ENCODE measurements around the gene COPS2.
"Not testable (repeated sequence)": the region's sequence is repeated elsewhere in the genome, so short reads cannot be mapped to it uniquely, and the experiment has no call there.

COPS2 gene

GRCh38 chr15:49155110-49155833 is at the start of gene COPS2:
TSS of gene COPS2 (minus strand) at chr15:49155599. CDS start at chr15:49155578, 21 bp downstream.
- peak; percentile 91 for DNase-seq (ENCODE audit: low read depth, low spot score)

GRCh38 chr15:49200347-49200746 is 44.9 kb upstream of the COPS2 start:
- no peak for DNase-seq (ENCODE audit: low read depth, low spot score)

GRCh38 chr15:49199666-49200065 is 44.3 kb upstream of the COPS2 start:
- no peak for DNase-seq (ENCODE audit: low read depth, low spot score)

GRCh38 chr15:49196856-49197255 is 41.5 kb upstream of the COPS2 start:
- no peak for DNase-seq (ENCODE audit: low read depth, low spot score)

GRCh38 chr15:49191892-49192291 is 36.5 kb upstream of the COPS2 start:
- DNase-seq (ENCODE audit: low read depth, low spot score) = no peak

- no peak for DNase-seq (ENCODE audit: low read depth, low spot score)
Measured at GRCh38 chr15:49190586-49190985, 35.2 kb upstream of the COPS2 start.

GRCh38 chr15:49189631-49190030 is 34.2 kb upstream of the COPS2 start:
- no peak for DNase-seq (ENCODE audit: low read depth, low spot score)

GRCh38 chr15:49188933-49189332 is 33.5 kb upstream of the COPS2 start:
- no peak for DNase-seq (ENCODE audit: low read depth, low spot score)

GRCh38 chr15:49187549-49188245 is 32.3 kb upstream of the COPS2 start:
- no peak for DNase-seq (ENCODE audit: low read depth, low spot score)

GRCh38 chr15:49185473-49185872 is 30.1 kb upstream of the COPS2 start:
- DNase-seq (ENCODE audit: low read depth, low spot score) = no peak

- not testable (repeated sequence) for DNase-seq (ENCODE audit: low read depth, low spot score)
Measured at GRCh38 chr15:49183741-49184140, 28.3 kb upstream of the COPS2 start.

GRCh38 chr15:49182128-49182527 is 26.7 kb upstream of the COPS2 start:
- DNase-seq (ENCODE audit: low read depth, low spot score) = no peak

- no peak for DNase-seq (ENCODE audit: low read depth, low spot score)
Measured at GRCh38 chr15:49179433-49180190, 24.2 kb upstream of the COPS2 start.

GRCh38 chr15:49178497-49178896 is 23.1 kb upstream of the COPS2 start:
- DNase-seq (ENCODE audit: low read depth, low spot score) = no peak

GRCh38 chr15:49175582-49176397 is 20.4 kb upstream of the COPS2 start:
- DNase-seq (ENCODE audit: low read depth, low spot score) = not testable (repeated sequence)

- DNase-seq (ENCODE audit: low read depth, low spot score) = no peak
Measured at GRCh38 chr15:49174902-49175301, 19.5 kb upstream of the COPS2 start.

GRCh38 chr15:49171790-49172189 is 16.4 kb upstream of the COPS2 start:
- DNase-seq (ENCODE audit: low read depth, low spot score) = no peak

GRCh38 chr15:49169880-49170597 is 14.6 kb upstream of the COPS2 start, which contains the start of gene GALK2:
TSS of gene GALK2 (plus strand) at chr15:49170247. CDS start at chr15:49170323, 76 bp downstream.
- peak; percentile 93 for DNase-seq (ENCODE audit: low read depth, low spot score)

- DNase-seq (ENCODE audit: low read depth, low spot score) = no peak
Measured at GRCh38 chr15:49168016-49168415, 12.6 kb upstream of the COPS2 start.

GRCh38 chr15:49164865-49165264 is 9.5 kb upstream of the COPS2 start:
- no peak for DNase-seq (ENCODE audit: low read depth, low spot score)

- no peak for DNase-seq (ENCODE audit: low read depth, low spot score)
Measured at GRCh38 chr15:49163678-49164077, 8.3 kb upstream of the COPS2 start.
